VCaP (cell line): ENCODE results near the gene LILRA1.
"Not testable (repeated sequence)": the region's sequence is repeated elsewhere in the genome, so short reads cannot be mapped to it uniquely, and the experiment has no call there.

Source experiments
- H3K27ac ChIP-seq: fragments of 450-650 bp; 2 replicates; pipeline ENCODE4 v1.5.1; 2017
- CTCF ChIP-seq: fragments of 450-650 bp; conservative IDR thresholded peaks from 2 replicates; pipeline ENCODE4 v1.5.1; 2017; ENCODE audit warnings: mild to moderate bottlenecking, moderate library complexity

Gene LILRA1

GRCh38 chr19:54638683-54639082 lies 45.3 kb downstream of the LILRA1 start:
- no peak overlapping the region for H3K27ac ChIP-seq
- no peak for TF ChIP-seq CTCF

DNA sequence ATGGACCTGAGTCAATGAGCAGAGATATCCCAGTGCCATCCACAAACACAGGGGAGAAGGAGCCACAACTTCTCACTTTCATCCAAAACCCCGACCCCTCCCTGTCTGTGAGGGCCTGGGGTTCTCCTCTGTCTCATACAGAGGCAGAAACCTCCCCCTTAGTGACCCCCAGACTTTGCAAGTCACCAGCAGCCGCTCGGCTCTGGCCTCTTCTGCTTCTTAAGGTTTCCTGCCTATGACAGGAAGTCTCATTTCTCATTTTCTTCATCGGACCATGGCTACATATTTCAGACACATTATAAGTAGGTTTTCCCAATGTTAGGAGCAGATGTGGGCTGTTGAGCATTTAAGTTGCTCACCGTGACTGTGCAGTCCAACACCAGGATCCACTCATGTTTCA lies 49.5 kb downstream of the LILRA1 start:
- not testable (repeated sequence) for H3K27ac ChIP-seq

DNA sequence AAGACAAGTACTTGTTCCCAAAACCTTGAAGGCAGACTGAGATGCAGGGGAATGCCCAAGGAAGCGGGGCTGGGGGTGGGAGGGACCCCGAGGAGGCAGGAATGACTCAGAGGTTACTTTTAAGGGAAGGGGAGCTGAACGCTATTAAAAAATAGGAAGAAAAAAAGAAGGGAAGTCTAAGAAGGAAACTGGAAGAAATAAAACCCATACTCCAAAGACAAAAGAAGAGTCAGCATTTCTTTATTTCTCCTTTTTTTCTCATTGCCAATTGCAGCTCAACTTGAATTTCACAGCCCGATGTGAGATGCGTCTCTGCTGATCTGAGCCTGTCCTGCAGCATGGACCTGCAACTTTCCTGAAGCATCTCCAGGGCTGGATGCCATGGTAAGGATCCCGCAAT lies 50.2 kb downstream of the LILRA1 start:
- not testable (repeated sequence) for H3K27ac ChIP-seq

DNA sequence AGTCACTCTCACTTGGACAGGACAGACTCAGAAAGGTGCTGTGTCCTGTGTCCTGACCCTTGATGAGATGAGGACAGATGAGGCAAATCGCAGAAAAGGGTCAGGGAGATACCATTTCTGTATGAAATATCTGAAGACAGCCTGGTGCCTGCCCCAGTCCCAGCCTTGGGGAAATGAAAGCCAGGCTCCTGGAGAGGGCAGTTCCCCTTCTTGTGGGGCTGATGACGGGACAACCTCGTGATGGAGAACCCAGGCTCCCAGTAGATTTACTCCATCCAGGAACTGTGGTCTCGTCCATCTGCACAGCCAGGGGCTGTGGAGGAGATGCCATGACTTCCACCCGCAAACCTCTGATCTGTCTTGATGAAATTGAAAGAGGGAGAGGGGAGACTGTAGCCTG lies 50.6 kb downstream of the LILRA1 start:
- H3K27ac ChIP-seq: no peak overlapping the region
- no peak for TF ChIP-seq CTCF

- no peak for TF ChIP-seq CTCF
- H3K27ac ChIP-seq: no peak overlapping the region
Measured at GRCh38 chr19:54646331-54646841, 53.0 kb downstream of the LILRA1 start.

GRCh38 chr19:54648129-54648528 lies 54.7 kb downstream of the LILRA1 start:
- peak; percentile 30 for TF ChIP-seq CTCF
- H3K27ac ChIP-seq: no peak overlapping the region

DNA sequence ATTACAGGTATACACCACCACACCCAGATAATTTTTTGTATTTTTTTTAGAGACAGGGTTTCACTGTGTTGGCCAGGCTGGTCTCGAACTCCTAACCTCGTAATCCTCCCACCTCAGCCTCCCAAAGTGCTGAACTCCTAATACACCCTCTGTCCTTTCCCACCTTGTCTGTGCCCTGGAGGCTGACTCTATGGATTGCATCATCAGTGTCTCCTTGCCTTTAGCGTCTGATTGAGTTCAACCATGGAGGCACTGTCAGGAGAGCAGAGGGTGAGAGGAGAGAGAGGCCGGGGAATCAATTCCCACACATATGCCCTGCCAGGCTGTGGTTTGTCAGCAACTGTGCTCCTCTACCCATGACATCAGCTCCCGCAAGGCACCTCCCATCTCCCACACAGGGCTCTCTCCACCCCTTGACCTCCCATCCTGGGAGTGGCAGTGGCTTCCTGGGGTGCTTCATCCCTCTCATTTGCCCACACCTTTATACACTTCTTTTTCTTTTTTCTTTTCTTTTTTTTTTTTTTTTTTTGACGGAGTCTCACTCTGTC lies 56.8 kb downstream of the LILRA1 start:
- TF ChIP-seq CTCF: no peak
- H3K27ac ChIP-seq: no peak overlapping the region
